ENCODE measurements around the gene PHKA2.

The PHKA2 gene

DNA sequence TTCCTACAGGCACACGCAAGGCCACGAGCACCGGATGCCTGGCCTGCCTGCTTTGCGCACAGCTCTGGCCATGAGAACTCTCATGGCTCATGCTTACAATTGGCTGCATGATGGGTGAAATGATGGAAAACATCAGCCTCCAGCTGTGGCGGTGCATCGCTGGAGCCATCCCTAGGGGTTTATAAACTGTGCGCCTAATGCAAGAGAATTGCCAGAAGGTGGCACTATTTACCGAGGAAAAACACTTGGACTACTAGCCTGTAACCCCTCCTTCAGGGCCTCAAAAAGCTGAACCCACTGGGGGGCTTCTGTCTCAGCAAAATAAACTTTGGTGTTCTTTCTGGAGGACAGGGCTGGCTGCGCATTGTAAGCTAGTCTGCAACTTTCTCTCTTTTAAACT lies 51.9 kb downstream of the PHKA2 start:
- peak; percentile 28 for DNase-seq
- TF ChIP-seq, protein P1, sequence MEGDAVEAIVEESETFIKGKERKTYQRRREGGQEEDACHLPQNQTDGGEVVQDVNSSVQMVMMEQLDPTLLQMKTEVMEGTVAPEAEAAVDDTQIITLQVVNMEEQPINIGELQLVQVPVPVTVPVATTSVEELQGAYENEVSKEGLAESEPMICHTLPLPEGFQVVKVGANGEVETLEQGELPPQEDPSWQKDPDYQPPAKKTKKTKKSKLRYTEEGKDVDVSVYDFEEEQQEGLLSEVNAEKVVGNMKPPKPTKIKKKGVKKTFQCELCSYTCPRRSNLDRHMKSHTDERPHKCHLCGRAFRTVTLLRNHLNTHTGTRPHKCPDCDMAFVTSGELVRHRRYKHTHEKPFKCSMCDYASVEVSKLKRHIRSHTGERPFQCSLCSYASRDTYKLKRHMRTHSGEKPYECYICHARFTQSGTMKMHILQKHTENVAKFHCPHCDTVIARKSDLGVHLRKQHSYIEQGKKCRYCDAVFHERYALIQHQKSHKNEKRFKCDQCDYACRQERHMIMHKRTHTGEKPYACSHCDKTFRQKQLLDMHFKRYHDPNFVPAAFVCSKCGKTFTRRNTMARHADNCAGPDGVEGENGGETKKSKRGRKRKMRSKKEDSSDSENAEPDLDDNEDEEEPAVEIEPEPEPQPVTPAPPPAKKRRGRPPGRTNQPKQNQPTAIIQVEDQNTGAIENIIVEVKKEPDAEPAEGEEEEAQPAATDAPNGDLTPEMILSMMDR (IDR thresholded peaks at IDR 0.05; ENCODE audit: low read depth, low read length): peak; percentile 62
- H3K36me3 ChIP-seq: no peaks in the 10 kb centered on the region
- H3K4me3 ChIP-seq (ENCODE audit: low read depth, low read length): no peak overlapping the region
- H3K9me3 ChIP-seq (ENCODE audit: severe bottlenecking): no peaks in the 10 kb centered on the region
- no peak overlapping the region for H3K27ac ChIP-seq
- peaks cover 6% of the 10 kb centered on the region for H3K27me3 ChIP-seq (ENCODE audit: insufficient read depth, low read depth, severe bottlenecking)

DNA sequence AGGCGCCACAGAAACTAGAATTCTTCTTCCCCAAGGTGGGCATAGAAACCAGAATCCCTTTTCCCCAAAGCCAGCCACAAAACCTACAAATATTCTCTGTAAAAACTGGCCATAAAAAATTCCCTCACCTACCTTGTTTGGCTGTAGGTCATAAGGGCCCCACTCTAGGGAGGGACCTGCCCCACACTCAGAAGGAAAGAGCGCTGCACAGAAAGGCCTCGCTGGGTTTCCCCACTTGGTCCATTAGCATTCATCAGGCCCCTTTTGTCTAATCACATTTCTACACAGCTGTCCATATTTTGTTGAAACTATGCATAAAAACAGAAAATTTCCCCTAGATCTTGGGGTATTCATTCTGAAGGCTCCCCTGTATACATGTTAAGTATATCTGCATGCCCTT lies 54.1 kb downstream of the PHKA2 start:
- no peak overlapping the region for H3K4me3 ChIP-seq (ENCODE audit: low read depth, low read length)
- no peaks in the 10 kb centered on the region for H3K27me3 ChIP-seq (ENCODE audit: insufficient read depth, low read depth, severe bottlenecking)
- no peaks in the 10 kb centered on the region for H3K9me3 ChIP-seq (ENCODE audit: severe bottlenecking)
- TF ChIP-seq, protein P1 (IDR thresholded peaks at IDR 0.05; ENCODE audit: low read depth, low read length): no peak
- no peak overlapping the region for H3K27ac ChIP-seq
- DNase-seq: no peak
- H3K36me3 ChIP-seq: no peaks in the 10 kb centered on the region

DNA sequence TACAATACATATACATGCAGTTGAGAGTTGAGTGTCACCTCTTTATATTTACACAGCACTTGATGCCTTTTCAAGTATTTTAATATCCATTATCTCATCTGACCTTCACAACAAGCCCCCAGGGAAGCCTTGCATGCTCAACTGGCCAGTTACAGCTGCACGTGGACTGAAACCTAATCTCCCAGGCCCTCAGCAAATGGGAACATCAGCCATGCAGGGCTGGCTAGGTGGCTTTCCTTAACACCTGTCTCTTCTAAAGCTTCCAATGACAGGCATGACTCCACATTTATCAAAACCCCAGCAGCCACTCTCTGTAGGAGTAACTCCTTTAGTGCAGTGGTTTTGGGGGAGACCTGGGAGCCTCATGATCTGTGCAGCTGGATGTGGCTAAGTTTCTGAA lies 56.4 kb downstream of the PHKA2 start:
- no peaks in the 10 kb centered on the region for H3K36me3 ChIP-seq
- H3K27ac ChIP-seq: no peak overlapping the region
- DNase-seq: no peak
- no peaks in the 10 kb centered on the region for H3K9me3 ChIP-seq (ENCODE audit: severe bottlenecking)
- TF ChIP-seq, protein P1 (IDR thresholded peaks at IDR 0.05; ENCODE audit: low read depth, low read length): no peak
- no peak overlapping the region for H3K4me3 ChIP-seq (ENCODE audit: low read depth, low read length)
- H3K27me3 ChIP-seq (ENCODE audit: insufficient read depth, low read depth, severe bottlenecking): no peaks in the 10 kb centered on the region

DNA sequence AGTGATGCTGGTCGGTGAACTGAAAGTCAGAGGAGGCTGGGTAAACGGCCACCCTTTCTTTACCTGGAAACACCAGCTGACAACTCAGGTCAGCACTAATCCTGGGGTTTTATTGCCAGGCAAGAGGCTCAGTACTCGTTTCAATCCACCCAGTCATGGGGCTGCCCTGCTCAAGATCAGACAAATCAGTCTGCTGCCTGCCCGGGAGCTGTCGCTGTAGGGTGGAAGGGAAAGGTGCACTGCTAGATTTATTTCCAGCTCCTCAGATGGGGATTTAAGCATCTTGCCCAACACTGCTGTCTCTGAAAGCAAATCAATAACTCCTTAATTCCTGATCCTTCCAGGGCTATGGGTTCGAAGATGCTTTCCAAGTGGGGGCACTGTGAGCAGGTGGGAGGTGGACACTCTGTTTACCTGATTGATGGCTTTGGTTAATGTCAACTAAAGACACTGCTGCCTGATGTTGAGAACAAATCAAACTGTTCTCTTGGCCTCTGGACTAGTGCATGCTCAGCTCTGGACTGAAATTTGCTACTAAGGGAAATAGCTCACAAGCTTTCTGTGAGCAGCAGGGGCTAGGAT lies 59.3 kb downstream of the PHKA2 start:
- H3K9me3 ChIP-seq (ENCODE audit: severe bottlenecking): no peaks in the 10 kb centered on the region
- H3K36me3 ChIP-seq: no peaks in the 10 kb centered on the region
- DNase-seq: peak; percentile 77

DNA sequence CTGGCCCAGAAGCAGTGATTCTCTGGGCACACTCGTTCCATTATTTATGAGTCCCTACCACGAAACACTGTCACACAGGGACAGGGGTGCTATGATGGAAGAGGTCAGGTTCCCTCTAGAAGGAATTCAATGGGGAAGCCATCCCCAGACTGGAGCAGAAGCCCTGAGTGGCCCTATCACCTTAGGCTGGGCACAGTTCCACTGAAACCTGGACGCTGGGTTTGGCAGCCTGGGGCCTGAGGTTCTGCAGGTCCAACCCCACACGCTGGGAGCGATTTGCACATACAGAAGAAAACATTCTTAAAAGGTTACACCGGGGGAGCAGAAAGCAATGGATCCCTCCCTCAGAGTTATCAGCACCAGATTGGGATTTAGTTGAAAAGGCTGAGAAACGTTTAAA lies 63.3 kb downstream of the PHKA2 start:
- no peak overlapping the region for H3K4me3 ChIP-seq (ENCODE audit: low read depth, low read length)
- no peak for DNase-seq

More for the DNA sequence above, 59.3 kb downstream of the PHKA2 start:
- H3K27ac ChIP-seq: peak overlapping the region; percentile 56
- H3K4me3 ChIP-seq (ENCODE audit: low read depth, low read length): no peak overlapping the region
- no peaks in the 10 kb centered on the region for H3K27me3 ChIP-seq (ENCODE audit: insufficient read depth, low read depth, severe bottlenecking)
- TF ChIP-seq, protein P1 (IDR thresholded peaks at IDR 0.05; ENCODE audit: low read depth, low read length): no peak

More for the DNA sequence above, 63.3 kb downstream of the PHKA2 start:
- peaks cover 10% of the 10 kb centered on the region; the same call in 1 of the 2 replicates for H3K36me3 ChIP-seq
- peaks cover 5% of the 10 kb centered on the region for H3K9me3 ChIP-seq (ENCODE audit: severe bottlenecking)
- no peaks in the 10 kb centered on the region for H3K27me3 ChIP-seq (ENCODE audit: insufficient read depth, low read depth, severe bottlenecking)
- H3K27ac ChIP-seq: no peak overlapping the region
- TF ChIP-seq, protein P1 (IDR thresholded peaks at IDR 0.05; ENCODE audit: low read depth, low read length): no peak

Measured in WERI-Rb-1 (cell line).